ENCODE measurements around the gene SUPT20H.

The SUPT20H gene

GRCh38 chr13:37058910-37059847, at the start of gene SUPT20H:
SUPT20H (minus strand) TSS chr13:37059688; CDS start chr13:37051490, 8,198 bp downstream.
- CTCF ChIA-PET = interaction anchor here (0.6 to 1.3 kb wide), 3 partner anchors 9 to 16 kb away, joined by 3 read pairs; no protein-coding TSS in a partner anchor
- POLR2A ChIA-PET = no interaction called here
- DNase-seq (ENCODE audit: extremely low spot score) = peak; percentile 94
- TF ChIP-seq CTCF (IDR thresholded peaks at IDR 0.05; ENCODE audit: control extremely low read depth, extremely low read depth, low read depth, missing control alignments) = no peak

GRCh38 chr13:37109051-37109678, 49.7 kb upstream of the SUPT20H start:
- CTCF ChIA-PET = interaction anchor here (0.8 to 1.3 kb wide), 3 partner anchors 12 to 1473 kb away, joined by 3 to 4 read pairs (median 3); no protein-coding TSS in a partner anchor
- peak; percentile 34 for TF ChIP-seq CTCF (IDR thresholded peaks at IDR 0.05; ENCODE audit: control extremely low read depth, extremely low read depth, low read depth, missing control alignments)
- no peak for DNase-seq (ENCODE audit: extremely low spot score)
- POLR2A ChIA-PET = no interaction called here

GRCh38 chr13:37107868-37108267, 48.4 kb upstream of the SUPT20H start:
- no peak for TF ChIP-seq CTCF (IDR thresholded peaks at IDR 0.05; ENCODE audit: control extremely low read depth, extremely low read depth, low read depth, missing control alignments)
- ChIA-PET POLR2A (no interaction called here), CTCF (no interaction called here)
- no peak for DNase-seq (ENCODE audit: extremely low spot score)

- no peak for TF ChIP-seq CTCF (IDR thresholded peaks at IDR 0.05; ENCODE audit: control extremely low read depth, extremely low read depth, low read depth, missing control alignments)
- no peak for DNase-seq (ENCODE audit: extremely low spot score)
- ChIA-PET POLR2A (no interaction called here), CTCF (no interaction called here)
Measured at GRCh38 chr13:37107456-37107855, 48.0 kb upstream of the SUPT20H start.

GRCh38 chr13:37106642-37107041, 47.2 kb upstream of the SUPT20H start:
- TF ChIP-seq CTCF (IDR thresholded peaks at IDR 0.05; ENCODE audit: control extremely low read depth, extremely low read depth, low read depth, missing control alignments) = no peak
- no peak for DNase-seq (ENCODE audit: extremely low spot score)
- POLR2A ChIA-PET = no interaction called here
- CTCF ChIA-PET = no interaction called here

GRCh38 chr13:37105251-37105714, 45.8 kb upstream of the SUPT20H start, which contains the start of gene CSNK1A1L:
CSNK1A1L (minus strand) TSS chr13:37105664; CDS start chr13:37105256, 408 bp downstream.
- no peak for DNase-seq (ENCODE audit: extremely low spot score)
- no peak for TF ChIP-seq CTCF (IDR thresholded peaks at IDR 0.05; ENCODE audit: control extremely low read depth, extremely low read depth, low read depth, missing control alignments)
- ChIA-PET POLR2A (no interaction called here), CTCF (no interaction called here)
